Measurements from ENCODE around the gene PARP12.
"Not testable (repeated sequence)": the region's sequence is repeated elsewhere in the genome, so short reads cannot be mapped to it uniquely, and the experiment has no call there.

Gene PARP12

GRCh38 chr7:140062528-140063299 lies at the start of gene PARP12:
TSS of gene PARP12 (minus strand) at chr7:140062951. CDS start at chr7:140062847, 104 bp downstream.
- peak; percentile 92 for DNase-seq

DNA sequence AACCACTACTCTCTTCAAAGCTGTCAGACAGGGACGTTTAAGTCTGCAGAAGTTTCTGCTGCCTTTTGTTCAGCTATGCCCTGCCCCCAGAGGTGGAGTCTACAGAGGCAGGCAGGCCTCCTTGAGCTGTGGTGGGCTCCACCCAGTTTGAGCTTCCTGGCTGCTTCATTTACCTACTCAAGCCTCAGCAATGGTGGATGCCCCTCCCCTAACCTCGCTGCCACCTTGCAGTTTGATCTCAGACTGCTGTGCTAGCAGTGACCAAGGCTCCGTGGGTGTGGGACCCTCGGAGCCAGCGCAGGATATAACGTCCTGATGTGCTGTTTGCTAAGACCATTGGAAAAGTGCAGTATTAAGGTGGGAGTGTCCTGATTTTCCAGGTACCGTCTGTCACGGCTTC lies 46.0 kb upstream of the PARP12 start:
- DNase-seq = not testable (repeated sequence)

- no peak for DNase-seq
Observed at GRCh38 chr7:140096459-140096858, 33.7 kb upstream of the PARP12 start.

DNA sequence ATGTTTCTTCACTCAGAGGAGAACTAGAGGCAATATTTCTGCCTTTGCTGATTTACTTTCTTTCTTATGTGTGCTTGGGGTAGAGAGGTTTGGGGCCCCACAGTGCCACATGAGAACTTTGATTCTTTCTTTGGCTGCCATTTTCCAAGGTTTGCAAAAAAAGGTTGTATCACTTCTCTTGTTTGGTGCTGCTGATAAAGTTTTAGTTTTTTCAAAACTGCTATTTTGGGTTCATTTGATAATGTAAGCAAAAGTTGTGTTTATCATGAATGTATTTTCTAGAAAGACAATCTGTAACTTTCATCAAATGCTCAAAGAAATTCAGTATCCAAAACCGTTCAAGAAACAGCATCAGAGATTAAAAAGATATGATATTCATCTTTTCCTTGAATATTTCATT lies 30.6 kb upstream of the PARP12 start:
- DNase-seq = no peak

- DNase-seq = no peak
Observed at GRCh38 chr7:140085447-140085846, 22.7 kb upstream of the PARP12 start.

GRCh38 chr7:140084972-140085371 lies 22.2 kb upstream of the PARP12 start:
- no peak for DNase-seq

DNA sequence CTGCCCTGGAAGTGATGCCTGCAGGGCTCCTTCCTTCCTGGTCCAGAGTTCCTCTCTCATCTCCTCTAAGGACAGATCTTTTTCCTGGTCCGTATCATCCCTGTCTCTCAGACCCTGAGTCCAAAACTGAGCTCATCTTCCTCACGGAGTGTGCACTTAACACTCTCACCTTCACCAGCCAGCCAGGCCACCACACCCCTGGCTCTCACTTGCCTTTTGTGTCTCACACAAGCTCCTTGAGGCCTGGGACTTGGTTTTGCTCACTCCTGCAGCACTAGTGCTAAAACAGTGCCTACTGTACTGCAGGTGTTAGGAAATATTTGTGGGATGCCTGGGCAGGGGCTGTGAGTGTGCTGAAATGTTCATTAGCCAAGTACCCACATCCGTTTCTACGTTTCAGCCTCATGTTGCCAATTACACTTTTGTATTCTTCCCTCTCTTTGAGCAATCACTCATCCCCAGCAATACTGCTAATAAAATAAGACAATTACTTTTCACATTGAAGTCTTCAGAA lies 21.4 kb upstream of the PARP12 start:
- DNase-seq = no peak

DNA sequence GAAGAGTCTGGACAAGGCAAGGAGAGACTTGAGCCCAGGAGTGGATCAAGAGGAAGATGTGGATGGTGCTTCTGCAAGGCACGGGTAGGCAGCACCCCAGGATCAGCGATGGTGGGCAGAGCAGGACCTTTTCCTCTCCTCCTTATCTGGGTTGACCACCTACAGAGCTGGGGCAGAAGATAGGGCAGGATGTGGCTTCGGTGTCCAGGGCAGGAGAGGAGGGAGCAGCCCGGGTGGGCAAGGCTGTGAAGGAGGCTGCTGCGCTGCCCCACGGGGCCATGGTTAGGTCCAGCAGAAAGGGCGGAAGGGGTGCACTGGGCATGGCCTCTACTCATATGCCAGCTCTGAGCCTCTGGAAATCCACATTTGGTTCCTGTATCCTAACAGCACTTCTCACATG lies 20.0 kb upstream of the PARP12 start:
- no peak for DNase-seq

GRCh38 chr7:140081774-140082425 lies 19.1 kb upstream of the PARP12 start:
- DNase-seq = no peak

GRCh38 chr7:140080919-140081318 lies 18.2 kb upstream of the PARP12 start:
- no peak for DNase-seq

- no peak for DNase-seq
Observed at GRCh38 chr7:140079121-140079536, 16.4 kb upstream of the PARP12 start.

GRCh38 chr7:140078392-140078791 lies 15.6 kb upstream of the PARP12 start:
- no peak for DNase-seq

DNA sequence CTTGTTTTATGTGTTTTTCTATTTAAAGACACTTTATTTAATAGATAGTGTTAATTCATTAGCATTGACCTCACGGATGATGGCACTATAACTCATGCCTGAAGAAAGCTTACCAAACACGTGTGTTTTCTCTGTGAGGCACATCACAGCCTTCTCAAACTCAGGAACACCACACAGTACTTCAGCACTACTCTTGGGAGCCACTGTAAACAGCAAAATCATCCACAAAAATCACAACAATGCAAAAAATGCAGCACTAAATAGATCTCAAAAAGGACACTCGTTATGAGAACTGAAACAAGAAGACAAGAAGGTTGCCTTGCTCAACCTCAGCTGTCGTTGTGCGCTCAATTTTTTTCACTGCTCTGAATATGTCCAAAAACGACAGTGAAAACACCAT lies 12.0 kb upstream of the PARP12 start:
- no peak for DNase-seq

- DNase-seq = no peak
Observed at GRCh38 chr7:140070546-140070945, 7.8 kb upstream of the PARP12 start.

DNA sequence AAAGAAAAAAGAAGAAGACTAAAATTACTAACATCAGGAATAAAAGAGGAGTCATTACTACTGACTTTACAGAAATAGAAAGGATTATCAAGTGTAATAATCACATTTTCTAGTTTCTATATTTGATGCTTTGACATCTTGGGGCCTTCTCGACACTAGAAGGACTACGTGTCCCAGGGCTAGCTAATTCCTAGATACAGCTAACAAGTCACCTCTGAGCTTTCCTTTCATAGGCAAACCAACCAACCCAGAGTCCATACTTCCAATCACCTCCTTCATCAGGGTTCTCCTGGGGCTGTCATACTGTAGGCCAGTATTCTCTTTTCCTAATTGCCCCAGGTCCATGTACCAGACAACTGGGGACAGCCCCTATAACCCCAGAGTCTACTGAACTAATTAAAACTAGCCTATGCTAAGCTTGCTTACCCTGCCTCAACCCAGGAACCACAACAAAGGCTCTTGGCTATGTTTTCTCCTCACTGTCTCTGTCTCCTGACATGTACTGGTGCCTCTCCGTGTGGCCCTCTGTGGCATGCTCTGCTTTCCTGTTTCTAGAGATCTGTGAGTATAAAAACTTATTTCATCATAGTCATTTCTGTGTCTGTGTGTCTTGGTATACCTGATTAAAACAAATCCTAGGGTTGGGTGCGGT lies 6.7 kb upstream of the PARP12 start:
- DNase-seq = no peak

GRCh38 chr7:140068033-140068432 lies 5.3 kb upstream of the PARP12 start:
- DNase-seq = no peak

DNA sequence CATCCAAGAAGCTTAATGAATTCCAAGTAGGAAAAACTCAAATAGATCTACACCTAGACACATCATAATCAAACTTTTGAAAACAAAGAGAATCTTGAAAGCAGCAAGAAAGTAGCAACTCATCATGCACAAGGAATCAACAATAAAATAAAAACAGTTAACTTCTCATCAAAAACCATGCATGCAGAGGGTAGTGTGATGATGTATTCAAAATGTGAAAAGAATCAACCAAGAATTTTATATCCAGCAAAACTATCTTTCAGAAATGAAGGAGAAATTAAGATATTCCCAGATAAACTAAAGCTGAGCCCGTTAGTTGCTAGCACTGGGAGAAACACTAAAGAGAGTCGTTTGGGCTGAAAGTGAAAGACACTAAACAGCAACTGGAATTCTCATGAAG lies 4.3 kb upstream of the PARP12 start:
- DNase-seq = no peak

DNA sequence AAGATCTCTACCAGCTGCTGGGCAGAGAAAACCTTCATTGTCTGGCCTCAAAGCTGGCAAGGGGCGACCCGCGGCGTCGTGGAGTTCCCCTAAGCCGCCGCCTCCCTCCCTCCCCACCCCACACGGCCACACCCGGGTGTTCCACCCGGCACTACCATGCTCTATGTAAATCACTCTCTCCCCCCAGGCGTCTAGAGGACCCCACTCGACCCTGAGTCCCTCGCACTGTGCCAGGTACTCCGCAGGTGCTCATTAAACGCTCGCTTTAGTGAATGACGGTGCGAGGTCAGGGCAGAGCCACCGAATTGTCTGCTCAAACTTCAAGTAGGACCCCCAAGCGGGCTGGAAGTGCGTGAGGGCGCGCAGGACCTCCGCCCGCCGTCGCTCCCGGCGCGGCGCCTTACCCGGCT lies 628 bp downstream of the PARP12 start:
- DNase-seq = peak; percentile 82

GRCh38 chr7:140061607-140061930 lies 1.2 kb downstream of the PARP12 start:
- DNase-seq = no peak

DNA sequence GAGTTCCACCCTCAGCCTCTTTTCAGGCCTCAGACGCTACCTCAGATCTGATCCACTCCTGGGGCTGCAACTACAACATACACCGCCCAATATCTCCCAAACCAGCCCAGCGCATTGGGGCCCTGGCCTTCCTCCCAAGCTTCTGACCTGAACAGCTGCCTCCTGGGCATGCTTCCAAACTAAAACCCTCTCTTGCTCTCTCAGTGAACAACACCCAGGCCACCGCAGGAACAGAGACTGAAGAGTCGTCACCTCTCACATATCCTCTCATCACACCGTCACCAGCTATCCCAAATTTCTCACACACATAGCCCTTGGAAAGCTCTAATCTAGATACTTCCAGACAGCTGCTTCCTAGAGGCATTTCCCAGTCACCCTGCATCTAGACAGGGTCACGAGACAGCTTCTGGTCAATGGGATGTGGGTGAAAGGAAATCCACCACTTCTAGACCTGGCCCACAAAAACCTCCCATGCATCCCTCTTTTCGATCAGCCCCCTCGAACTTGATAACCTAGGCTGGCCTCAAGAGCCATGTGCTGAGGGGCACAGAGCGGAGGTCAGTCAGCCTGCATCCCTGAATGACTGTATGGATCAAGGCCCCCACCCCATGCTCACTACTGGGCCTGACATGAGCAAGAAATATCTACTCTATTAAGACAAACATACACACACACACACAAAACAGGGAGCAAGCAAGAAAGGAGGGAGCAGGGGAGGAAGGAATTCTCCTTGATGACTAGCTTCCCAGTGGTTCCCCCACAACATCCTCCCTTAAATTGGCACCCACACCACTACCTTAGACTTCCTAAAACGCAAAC lies 1.8 kb downstream of the PARP12 start:
- DNase-seq = no peak

DNA sequence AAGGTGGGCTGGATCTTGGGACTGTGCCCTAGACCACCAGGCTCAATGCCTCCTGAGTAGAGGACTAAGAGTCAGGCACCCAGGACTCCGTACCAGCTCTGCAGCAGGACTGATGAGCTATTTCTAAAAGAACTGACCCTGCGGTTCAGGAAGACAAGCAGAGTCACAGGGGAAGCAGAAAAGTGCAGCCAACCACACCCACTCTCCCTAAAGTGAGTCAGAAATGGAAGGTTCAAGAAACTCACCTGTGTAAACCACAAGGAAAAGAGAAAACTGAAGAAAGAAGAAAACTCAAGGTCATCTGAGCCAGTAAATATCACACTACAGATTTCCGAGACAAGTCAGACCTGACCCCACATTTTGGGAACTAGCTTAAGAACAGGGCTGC lies 2.5 kb downstream of the PARP12 start:
- DNase-seq = no peak

GRCh38 chr7:140059273-140060242 lies 3.2 kb downstream of the PARP12 start:
- DNase-seq = no peak
